Pancreas (tissue), 10 donors: ENCODE results near the gene CCDC28A. TPM values are rescaled to one million over a fixed set of nuclear protein-coding genes. Genes with fewer than 3 reads are reported as not detected.
"Not testable (repeated sequence)": the region's sequence is repeated elsewhere in the genome, so short reads cannot be mapped to it uniquely, and the experiment has no call there.

Experiments used
- ATAC-seq, 4 donors: fragments of 200-7000 bp; cut with Tn5 transposase; one replicate each; pipeline versions ENCODE4 v1.8.0 to v1.9.1; 2020; ENCODE audit warnings: mild to moderate bottlenecking in 4 of 4, moderate library complexity in 4 of 4
- DNase-seq, 6 donors: peaks; one replicate each; pipeline ENCODE4 v3.0.0-alpha.2; 2020
- FAIRE-seq: peaks from 2 replicates; lab custom pipeline; 2012; peaks lifted over from hg19 to GRCh38; lab: Jason Lieb, UNC
- H3K27ac ChIP-seq, 4 donors: fragments of 200-600 bp; sonication (generic); 1 replicate in 3 of 4; 2 replicates in 1 of 4; pipeline versions ENCODE4 v1.5.0 to v1.8.0; 2020
- H3K27me3 ChIP-seq, 4 donors: fragments of 200-600 bp; one replicate each; pipeline ENCODE4 v1.8.0; 2021
- H3K36me3 ChIP-seq, 3 donors: fragments of 200-600 bp; sonication (generic) in 1 of 3; one replicate each; pipeline versions ENCODE4 v1.5.0 to v1.8.0; 2020 to 2021
- H3K4me1 ChIP-seq, 3 donors: fragments of 200-600 bp; one replicate each; pipeline ENCODE4 v1.8.0; 2021
- H3K4me3 ChIP-seq, 4 donors: fragments of 200-600 bp; sonication (generic) in 2 of 4; one replicate each; pipeline versions ENCODE4 v1.5.0 to v1.8.0; 2020 to 2021
- H3K9me3 ChIP-seq, 4 donors: fragments of 200-600 bp; one replicate each; pipeline ENCODE4 v1.8.0; 2021
- WGBS, 2 donors: extraction: QIAGEN DNeasy Blood & Tissue Kit; methylation state at CpG; one replicate each; pipeline ENCODE4 v1.1.7; 2013; 5-methylcytosine and 5-hydroxymethylcytosine counted together
- intact Hi-C, 3 donors: fragments of 100-400 bp; cut with DNase I; formaldehyde crosslinking; loops; one replicate each; pipeline versions ENCODE4 v1.11.1 to v1.14.2; 2022
- polyA plus RNA-seq, 2 donors: library from polyadenylated mRNA; stranded (reverse); fragments of 200-250 nt; gene quantifications; one replicate each; pipeline ENCODE4 v1.2.3, GENCODE V29; 2013
- total RNA-seq, 6 donors: library from RNA; stranded (reverse); fragmentation: NEBNext Ultra II Directional in 4 of 6; extraction: Animal tissue kit (Norgen Biotek cat#: 25700) in 4 of 6; gene quantifications; one replicate each; pipeline versions ENCODE4 v1.2.1 to v1.2.4, GENCODE V29; 2021 to 2023
- TF ChIP-seq, protein P1 (sequence below), 4 donors: fragments of 200-600 bp; sonication (generic) in 3 of 4; IDR thresholded peaks; one replicate each; pipeline versions ENCODE4 v1.5.0 to v1.8.0; 2021; ENCODE audit warnings: antibody characterized with exemption in 4 of 4
- donor health status: healthy with polysubstance abuse.
- donor health status: DM: no; HTN: no; CAD: no; lungs with moderate emphysema.
- donor health status: DM: no; HTN: no; CAD: no.
- donor health status: control.
- donor health status: control.
- donor health status: Bipolar disorder and iron deficiency.
- donor health status: DM: yes; HTN: yes; CAD: no.
- donor health status: DM: no; HTN: no; CAD: no.
- donor health status: DM: no; HTN: no; CAD: no.
- donor health status: DM: yes; HTN: yes; CAD: no.

Gene CCDC28A
- total and polyA plus RNA-seq, 8 donors, result 11.3 to 21.3 (median 12.8) TPM

DNA sequence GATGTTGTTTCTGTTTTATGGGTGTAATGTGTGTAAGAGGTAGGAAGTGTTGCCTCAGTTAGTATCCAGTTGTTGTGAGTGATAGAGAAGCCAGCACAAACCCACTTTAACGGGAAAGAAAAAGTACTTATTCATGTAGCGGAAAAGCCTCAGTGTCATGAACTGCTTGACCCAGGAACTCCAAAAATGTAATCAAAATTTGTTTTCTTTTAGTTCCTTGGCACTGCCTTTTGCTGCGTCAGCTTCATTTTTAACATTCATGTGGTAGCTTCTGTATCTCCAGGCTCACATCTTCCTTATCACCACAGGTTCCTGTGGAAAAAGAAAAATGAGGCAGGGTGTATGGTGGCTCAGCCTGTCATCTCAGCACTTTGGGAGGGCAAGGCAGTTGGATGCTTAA lies 46.4 kb upstream of the CCDC28A start:
- Histone ChIP-seq H3K27me3 (no peaks in the 10 kb centered on the region), H3K27ac (no peak overlapping the region), H3K9me3 (no peaks in the 10 kb centered on the region), H3K4me1 (no peaks in the 10 kb centered on the region), H3K36me3 (no peaks in the 10 kb centered on the region), H3K4me3 (no peak overlapping the region)
- 90% methylated on average over 3 of the region's 3 CpGs for WGBS, 2 donors
- FAIRE-seq, result no peak
- TF ChIP-seq, protein P1, sequence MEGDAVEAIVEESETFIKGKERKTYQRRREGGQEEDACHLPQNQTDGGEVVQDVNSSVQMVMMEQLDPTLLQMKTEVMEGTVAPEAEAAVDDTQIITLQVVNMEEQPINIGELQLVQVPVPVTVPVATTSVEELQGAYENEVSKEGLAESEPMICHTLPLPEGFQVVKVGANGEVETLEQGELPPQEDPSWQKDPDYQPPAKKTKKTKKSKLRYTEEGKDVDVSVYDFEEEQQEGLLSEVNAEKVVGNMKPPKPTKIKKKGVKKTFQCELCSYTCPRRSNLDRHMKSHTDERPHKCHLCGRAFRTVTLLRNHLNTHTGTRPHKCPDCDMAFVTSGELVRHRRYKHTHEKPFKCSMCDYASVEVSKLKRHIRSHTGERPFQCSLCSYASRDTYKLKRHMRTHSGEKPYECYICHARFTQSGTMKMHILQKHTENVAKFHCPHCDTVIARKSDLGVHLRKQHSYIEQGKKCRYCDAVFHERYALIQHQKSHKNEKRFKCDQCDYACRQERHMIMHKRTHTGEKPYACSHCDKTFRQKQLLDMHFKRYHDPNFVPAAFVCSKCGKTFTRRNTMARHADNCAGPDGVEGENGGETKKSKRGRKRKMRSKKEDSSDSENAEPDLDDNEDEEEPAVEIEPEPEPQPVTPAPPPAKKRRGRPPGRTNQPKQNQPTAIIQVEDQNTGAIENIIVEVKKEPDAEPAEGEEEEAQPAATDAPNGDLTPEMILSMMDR (IDR thresholded peaks at IDR 0.05), result no peak
- intact Hi-C loops, result no loop called here
- DNase-seq, result no peak
- ATAC-seq, result no peak

DNA sequence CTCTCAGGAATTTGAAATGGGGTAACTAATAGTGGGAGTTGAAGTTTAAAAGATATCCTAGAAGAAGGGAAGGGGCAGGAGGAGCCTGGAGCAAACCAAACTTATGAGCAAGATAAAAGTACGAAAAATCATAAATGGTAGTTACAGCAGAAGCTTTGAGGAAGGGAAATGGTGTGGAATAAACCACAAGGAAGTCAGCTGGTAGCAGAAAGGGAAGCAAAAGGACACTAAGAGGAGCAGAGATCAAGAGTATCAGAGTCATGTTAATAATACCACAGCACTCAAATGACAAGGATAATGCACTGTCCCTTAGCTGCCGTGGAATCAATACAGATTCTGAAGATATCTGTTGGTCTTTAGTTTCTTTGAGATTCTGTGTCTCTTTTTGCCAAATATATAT lies 44.9 kb upstream of the CCDC28A start:
- DNase-seq (no peak), FAIRE-seq (no peak), ATAC-seq (peak in 2 of 4 donors; percentile 43 to 59)
- no peaks in the 10 kb centered on the region for H3K27me3 ChIP-seq
- 70 to 78% methylated on average over 2 of the region's 2 CpGs for WGBS, 2 donors
- intact Hi-C loops, result no loop called here
- no peaks in the 10 kb centered on the region for H3K4me1 ChIP-seq
- TF ChIP-seq, protein P1 (IDR thresholded peaks at IDR 0.05), result no peak
- H3K4me3 ChIP-seq, result no peak overlapping the region
- H3K9me3 ChIP-seq, result no peaks in the 10 kb centered on the region
- H3K27ac ChIP-seq, result no peak overlapping the region
- no peaks in the 10 kb centered on the region for H3K36me3 ChIP-seq

DNA sequence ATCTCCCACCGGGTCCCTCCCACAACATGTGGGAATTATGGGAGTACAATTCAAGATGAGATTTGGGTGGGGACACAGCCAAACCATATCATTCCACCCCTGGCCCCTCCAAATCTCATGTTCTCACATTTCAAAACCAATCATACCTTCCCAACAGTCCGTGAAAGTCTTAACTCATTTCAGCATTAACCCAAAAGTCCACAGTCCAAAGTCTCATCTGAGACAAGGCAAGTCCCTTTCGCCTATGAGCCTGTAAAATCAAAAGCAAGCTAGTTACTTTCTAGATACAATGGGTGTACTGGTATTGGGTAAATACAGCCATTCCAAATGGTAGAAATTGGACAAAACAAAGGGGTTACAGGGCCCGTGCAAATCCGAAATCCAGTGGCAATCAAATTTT lies 43.5 kb upstream of the CCDC28A start:
- intact Hi-C loops, ATAC-seq: not testable (repeated sequence)
- 76 to 79% methylated on average over 5 of the region's 5 CpGs for WGBS, 2 donors

DNA sequence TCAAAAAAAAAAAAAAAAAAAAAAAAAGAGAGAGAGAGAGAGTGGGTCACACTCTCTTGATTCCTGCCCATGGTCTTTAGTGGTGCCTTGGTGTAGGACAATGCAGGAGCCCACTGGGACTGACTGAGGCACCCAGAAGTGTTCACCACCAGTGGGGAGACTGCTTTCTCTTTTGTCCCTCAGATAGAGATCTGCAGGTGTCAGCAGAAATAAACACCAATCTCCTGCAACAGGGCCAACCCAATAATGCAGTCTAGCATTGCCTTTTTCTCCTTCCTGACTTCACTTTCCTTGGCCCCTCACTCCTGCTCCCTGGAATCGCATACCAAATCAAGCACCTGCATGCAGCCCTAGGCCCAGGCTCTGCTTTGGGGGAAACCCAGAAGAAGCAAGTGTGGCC lies 39.0 kb upstream of the CCDC28A start:
- Histone ChIP-seq H3K4me1 (no peaks in the 10 kb centered on the region), H3K4me3 (no peak overlapping the region), H3K27ac (no peak overlapping the region), H3K36me3 (no peaks in the 10 kb centered on the region), H3K27me3 (no peaks in the 10 kb centered on the region), H3K9me3 (no peaks in the 10 kb centered on the region)
- ATAC-seq, result no peak
- TF ChIP-seq, protein P1 (IDR thresholded peaks at IDR 0.05), result no peak
- 95 to 100% methylated on average over 1 of the region's 1 CpG for WGBS, 2 donors
- no peak for DNase-seq
- intact Hi-C loops, result no loop called here
- no peak for FAIRE-seq

More for the DNA sequence above, 43.5 kb upstream of the CCDC28A start:
- DNase-seq, H3K4me3 ChIP-seq, H3K27me3 ChIP-seq, H3K9me3 ChIP-seq, H3K36me3 ChIP-seq, H3K4me1 ChIP-seq, H3K27ac ChIP-seq, FAIRE-seq: not testable (repeated sequence)

DNA sequence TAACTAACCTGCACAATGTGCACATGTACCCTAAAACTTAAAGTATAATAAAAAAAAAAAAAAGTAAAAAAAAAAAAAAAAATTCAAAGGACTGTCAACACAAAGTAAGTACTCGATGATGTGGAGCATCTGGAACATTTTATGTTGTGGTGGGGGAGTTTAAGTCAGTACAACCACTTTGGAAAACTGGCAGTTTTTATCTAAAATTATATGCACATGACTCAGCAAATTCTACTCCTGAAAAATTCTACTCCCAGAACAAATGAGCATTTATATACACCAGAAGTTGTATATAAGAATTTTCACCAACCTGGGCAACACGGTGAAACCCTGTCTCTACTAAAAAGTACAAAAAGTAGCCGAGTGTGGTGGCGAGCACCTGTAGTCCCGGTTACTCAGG lies 36.9 kb upstream of the CCDC28A start:
- intact Hi-C loops, result no loop called here
- FAIRE-seq (no peak), ATAC-seq (no peak), DNase-seq (no peak)
- Histone ChIP-seq H3K36me3 (no peaks in the 10 kb centered on the region), H3K4me3 (no peak overlapping the region), H3K27me3 (no peaks in the 10 kb centered on the region), H3K9me3 (no peaks in the 10 kb centered on the region), H3K4me1 (no peaks in the 10 kb centered on the region), H3K27ac (no peak overlapping the region)
- WGBS, 2 donors, result 82 to 86% methylated on average over 5 of the region's 5 CpGs
- TF ChIP-seq, protein P1 (IDR thresholded peaks at IDR 0.05), result no peak
